GM19239 (cell line): ENCODE results near the gene NFIA.

ENCODE experiments used
- DNase-seq: peaks from one replicate; pipeline ENCODE4 v3.0.0; 2011; ENCODE audit warnings: low spot score; ENCODE audit not compliant: insufficient read length
- FAIRE-seq: peaks from 2 replicates; lab custom pipeline; 2011; peaks lifted over from hg19 to GRCh38; lab: Jason Lieb, UNC

NFIA gene

GRCh38 chr1:61313906-61314422, 231.6 kb downstream of the NFIA start:
- FAIRE-seq (no peak), DNase-seq (no peak)

- FAIRE-seq: no peak
- DNase-seq: no peak
Measured at GRCh38 chr1:61315011-61315410, 232.7 kb downstream of the NFIA start.

GRCh38 chr1:61316493-61316892, 234.1 kb downstream of the NFIA start:
- no peak for FAIRE-seq
- no peak for DNase-seq

GRCh38 chr1:61318319-61319125, 236.2 kb downstream of the NFIA start:
- FAIRE-seq: peak; percentile 87
- DNase-seq: peak; percentile 34

- DNase-seq (no peak), FAIRE-seq (no peak)
Measured at GRCh38 chr1:61320575-61320974, 238.2 kb downstream of the NFIA start.

GRCh38 chr1:61322008-61322744, 239.8 kb downstream of the NFIA start:
- DNase-seq (no peak), FAIRE-seq (no peak)

- FAIRE-seq (no peak), DNase-seq (no peak)
Measured at GRCh38 chr1:61322769-61323168, 240.4 kb downstream of the NFIA start.

- no peak for DNase-seq
- FAIRE-seq: no peak
Measured at GRCh38 chr1:61323681-61324328, 241.4 kb downstream of the NFIA start.

GRCh38 chr1:61326713-61327112, 244.4 kb downstream of the NFIA start:
- FAIRE-seq: no peak
- DNase-seq: no peak

- no peak for FAIRE-seq
- DNase-seq: no peak
Measured at GRCh38 chr1:61327436-61327835, 245.1 kb downstream of the NFIA start.

GRCh38 chr1:61329556-61329955, 247.2 kb downstream of the NFIA start:
- FAIRE-seq (no peak), DNase-seq (no peak)

GRCh38 chr1:61330018-61330417, 247.7 kb downstream of the NFIA start:
- FAIRE-seq: no peak
- DNase-seq: no peak

- DNase-seq: no peak
- FAIRE-seq: no peak
Measured at GRCh38 chr1:61330571-61330970, 248.2 kb downstream of the NFIA start.

- DNase-seq: peak; percentile 30
- peak; percentile 84 for FAIRE-seq
Measured at GRCh38 chr1:61332196-61332753, 249.9 kb downstream of the NFIA start.

GRCh38 chr1:61332796-61333195, 250.4 kb downstream of the NFIA start:
- FAIRE-seq (no peak), DNase-seq (no peak)

GRCh38 chr1:61334718-61335589, 252.6 kb downstream of the NFIA start:
- FAIRE-seq (no peak), DNase-seq (no peak)

GRCh38 chr1:61337037-61337436, 254.7 kb downstream of the NFIA start:
- FAIRE-seq: no peak
- no peak for DNase-seq

GRCh38 chr1:61337441-61337951, 255.1 kb downstream of the NFIA start:
- no peak for DNase-seq
- no peak for FAIRE-seq
